ENCODE results near the gene GRIPAP1.

DNA sequence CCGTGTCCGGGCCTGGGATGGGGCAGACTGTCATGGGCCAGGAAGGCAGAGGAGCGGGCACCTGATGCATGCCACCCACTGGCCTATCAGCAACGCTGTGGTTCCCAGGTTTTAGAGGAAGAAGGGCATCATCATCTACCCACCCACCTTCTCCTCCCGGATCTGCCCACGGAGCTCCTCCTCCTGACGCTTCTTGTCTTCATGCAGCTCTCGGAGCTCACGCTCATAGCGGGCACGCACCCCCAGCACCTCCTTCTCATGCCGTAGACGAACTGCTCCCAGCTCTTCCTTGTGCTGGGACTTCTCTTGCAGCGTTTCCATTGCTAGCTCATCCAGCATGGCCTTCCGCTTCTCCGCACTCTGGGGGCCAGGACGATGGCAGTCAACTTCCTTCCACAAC is 19.0 kb downstream of the GRIPAP1 start:
- TF ChIP-seq POLR2A (IDR thresholded peaks at IDR 0.05) (no peak), CTCF (IDR thresholded peaks at IDR 0.05) (no peak)
